K562 (cell line): Measurements from ENCODE around the gene MYMX. TPM values are rescaled to one million over a fixed set of nuclear protein-coding genes. Genes with fewer than 3 reads are reported as not detected.
A peak's percentile ranks its signal among the peaks of the same experiment; 100 is the strongest.

Experiments
- CGGBP1 ChIP-seq: fragments of 250-450 bp; sonication (Bioruptor Pico); IDR thresholded peaks from 2 replicates; pipeline ENCODE4 v1.9.0; 2021; ENCODE audit warnings: mild to moderate bottlenecking
- HCFC1 ChIP-seq: IDR thresholded peaks from 2 replicates; pipeline ENCODE4 v1.6.1; 2012; ENCODE audit warnings: low read depth, low read length, improper control_type of control experiment
- KAT7 ChIP-seq: sonication (generic); formaldehyde crosslinking; IDR thresholded peaks from 2 replicates; pipeline ENCODE4 v1.8.0; 2022; ENCODE audit warnings: missing genetic modification reagents, mild to moderate bottlenecking, borderline replicate concordance
- TGIF2 ChIP-seq: sonication (generic); formaldehyde crosslinking; IDR thresholded peaks from 2 replicates; pipeline ENCODE4 v1.8.1; 2022; ENCODE audit warnings: mild to moderate bottlenecking, missing genetic modification reagents, moderate library complexity
- YY1 ChIP-seq, 3 experiments: IDR thresholded peaks; 2 replicates each; pipeline ENCODE4 v1.6.1; 2011; ENCODE audit warnings: low read length in 2 of 3, mild to moderate bottlenecking in 2 of 3, moderate library complexity in 2 of 3, borderline replicate concordance in 1 of 3, control low read depth in 1 of 3, low read depth in 1 of 3; ENCODE audit not compliant: insufficient read depth in 3 of 3, insufficient replicate concordance in 2 of 3, control insufficient read depth in 1 of 3, insufficient read length in 1 of 3; ENCODE audit errors: extremely low read depth in 1 of 3
- ZBTB7A ChIP-seq: IDR thresholded peaks from 2 replicates; pipeline ENCODE4 v1.6.1; 2011; ENCODE audit warnings: low read depth, mild to moderate bottlenecking, low read length, moderate library complexity, borderline replicate concordance; ENCODE audit not compliant: control insufficient read depth
- ZNF75A ChIP-seq: fragments of 450-650 bp; formaldehyde crosslinking; IDR thresholded peaks from 2 replicates; pipeline ENCODE4 v1.4.0; 2020; ENCODE audit warnings: mild to moderate bottlenecking
- polyA plus RNA-seq, 8 experiments: library from polyadenylated mRNA; depleted of rRNA in 4 of 8; stranded (reverse) in 5 of 8; unstranded in 3 of 8; fragments of >200 nt; fragmentation: Nextera tagmentation in 2 of 8; fragmentation: Illumina TruSeq in 1 of 8; extraction: Ambion mirVana in 2 of 8; extraction: Trizol in 1 of 8; gene quantifications; 2 replicates each; pipeline versions ENCODE4 v1.2.1 to v1.2.3, GENCODE V29; 2011 to 2014; ENCODE audit warnings: inconsistent platforms in 1 of 8, missing spikeins in 1 of 8
- total RNA-seq, 7 experiments: library from RNA; depleted of rRNA in 6 of 7; stranded (reverse); fragments of >200 nt in 6 of 7; fragmentation: Illumina TruSeq in 2 of 7; extraction: Trizol in 2 of 7; gene quantifications; 2 replicates each; pipeline versions ENCODE4 v1.2.1 to v1.2.3, GENCODE V29; 2011 to 2021; ENCODE audit warnings: low replicate concordance in 1 of 7
- TF ChIP-seq, protein P1 (sequence below), 2 experiments: fragments of 450-650 bp; IDR thresholded peaks; 2 replicates each; pipeline ENCODE4 v1.6.1; 2016
- TF ChIP-seq, protein P2 (sequence below): fragments of 450-650 bp; formaldehyde crosslinking; IDR thresholded peaks from 2 replicates; pipeline ENCODE4 v1.4.0; 2022; ENCODE audit warnings: missing genetic modification characterization

The MYMX gene
- total and polyA plus RNA-seq, 9 of the 15 experiments (the other 6 are each of a cell fraction or from before 2014, with no cell fraction given): 0.12 TPM; not detected in 8

DNA sequence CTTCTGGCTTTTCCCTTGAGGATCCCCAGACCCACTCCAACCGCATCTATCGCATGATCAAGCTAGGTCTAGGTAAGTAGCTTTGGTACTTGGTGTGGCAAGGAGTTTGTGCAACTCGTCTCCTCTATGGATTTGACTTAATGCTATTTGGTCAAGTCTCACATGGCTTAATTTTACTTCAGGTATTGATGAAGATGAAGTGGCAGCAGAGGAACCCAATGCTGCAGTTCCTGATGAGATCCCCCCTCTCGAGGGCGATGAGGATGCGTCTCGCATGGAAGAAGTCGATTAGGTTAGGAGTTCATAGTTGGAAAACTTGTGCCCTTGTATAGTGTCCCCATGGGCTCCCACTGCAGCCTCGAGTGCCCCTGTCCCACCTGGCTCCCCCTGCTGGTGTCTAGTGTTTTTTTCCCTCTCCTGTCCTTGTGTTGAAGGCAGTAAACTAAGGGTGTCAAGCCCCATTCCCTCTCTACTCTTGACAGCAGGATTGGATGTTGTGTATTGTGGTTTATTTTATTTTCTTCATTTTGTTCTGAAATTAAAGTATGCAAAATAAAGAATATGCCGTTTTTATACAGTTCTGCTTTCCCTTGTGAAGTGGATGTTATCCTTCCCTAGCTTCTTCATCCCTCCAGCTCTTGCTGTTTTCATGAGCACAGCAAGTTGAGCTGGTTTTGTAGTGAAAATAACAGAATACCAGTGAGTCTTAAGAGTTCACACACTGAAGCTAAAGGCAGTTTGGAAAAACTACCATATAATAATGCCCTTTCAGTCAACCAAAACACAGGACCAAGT is 36.8 kb downstream of the MYMX start (continued):
- TF ChIP-seq CGGBP1 (no peak), YY1 (IDR thresholded peaks at IDR 0.05; ENCODE audit: borderline replicate concordance in 1 of 3, control insufficient read depth in 1 of 3, extremely low read depth in 1 of 3, insufficient read depth in 3 of 3, insufficient read length in 1 of 3, insufficient replicate concordance in 2 of 3, low read depth in 1 of 3, low read length in 2 of 3) (no peak), KAT7 (0 out of 2 replicates have a peak, but pooled peaks have one; percentile 35), ZBTB7A (no peak), ZNF75A (no peak), HCFC1 (no peak), TGIF2 (peak; percentile 39; the same call in 1 of the 2 replicates)
- TF ChIP-seq, protein P1, sequence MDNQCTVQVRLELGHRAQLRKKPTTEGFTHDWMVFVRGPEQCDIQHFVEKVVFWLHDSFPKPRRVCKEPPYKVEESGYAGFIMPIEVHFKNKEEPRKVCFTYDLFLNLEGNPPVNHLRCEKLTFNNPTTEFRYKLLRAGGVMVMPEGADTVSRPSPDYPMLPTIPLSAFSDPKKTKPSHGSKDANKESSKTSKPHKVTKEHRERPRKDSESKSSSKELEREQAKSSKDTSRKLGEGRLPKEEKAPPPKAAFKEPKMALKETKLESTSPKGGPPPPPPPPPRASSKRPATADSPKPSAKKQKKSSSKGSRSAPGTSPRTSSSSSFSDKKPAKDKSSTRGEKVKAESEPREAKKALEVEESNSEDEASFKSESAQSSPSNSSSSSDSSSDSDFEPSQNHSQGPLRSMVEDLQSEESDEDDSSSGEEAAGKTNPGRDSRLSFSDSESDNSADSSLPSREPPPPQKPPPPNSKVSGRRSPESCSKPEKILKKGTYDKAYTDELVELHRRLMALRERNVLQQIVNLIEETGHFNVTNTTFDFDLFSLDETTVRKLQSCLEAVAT (IDR thresholded peaks at IDR 0.05): peak in 1 of 2 experiments; percentile 43; a peak in 1 of 4 replicates
- TF ChIP-seq, protein P2, sequence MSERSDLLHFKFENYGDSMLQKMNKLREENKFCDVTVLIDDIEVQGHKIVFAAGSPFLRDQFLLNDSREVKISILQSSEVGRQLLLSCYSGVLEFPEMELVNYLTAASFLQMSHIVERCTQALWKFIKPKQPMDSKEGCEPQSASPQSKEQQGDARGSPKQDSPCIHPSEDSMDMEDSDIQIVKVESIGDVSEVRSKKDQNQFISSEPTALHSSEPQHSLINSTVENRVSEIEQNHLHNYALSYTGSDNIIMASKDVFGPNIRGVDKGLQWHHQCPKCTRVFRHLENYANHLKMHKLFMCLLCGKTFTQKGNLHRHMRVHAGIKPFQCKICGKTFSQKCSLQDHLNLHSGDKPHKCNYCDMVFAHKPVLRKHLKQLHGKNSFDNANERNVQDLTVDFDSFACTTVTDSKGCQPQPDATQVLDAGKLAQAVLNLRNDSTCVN: 0 out of 2 replicates have a peak, but pooled peaks have one; percentile 29
